ENCODE data around the gene SCAMP1.

GRCh38 chr5:78339617-78340436 lies 20.6 kb upstream of the SCAMP1 start:
- TF ChIP-seq POLR2AphosphoS5 (IDR thresholded peaks at IDR 0.05; ENCODE audit: borderline replicate concordance, low read depth, low read length) (no peak), EZH2 (IDR thresholded peaks at IDR 0.05) (no peak)
